Keratinocyte (primary cell): ENCODE data around the gene RIOK3. TPM values are rescaled to one million over a fixed set of nuclear protein-coding genes. Genes with fewer than 3 reads are reported as not detected.

Source experiments
- DNase-seq: peaks from one replicate; pipeline ENCODE4 v3.0.0-alpha.2; 2011; ENCODE audit warnings: low read depth, missing footprints, low spot score
- FAIRE-seq: peaks from 2 replicates; lab custom pipeline; 2011; peaks lifted over from hg19 to GRCh38; lab: Jason Lieb, UNC
- H2AFZ ChIP-seq: 2 replicates; pipeline ENCODE4 v1.6.0; 2012; ENCODE audit warnings: low read length, control low read depth, inconsistent platforms; ENCODE audit not compliant: control insufficient read depth
- H3K27ac ChIP-seq: 2 replicates; pipeline ENCODE4 v1.5.1; 2011; ENCODE audit warnings: low read length; ENCODE audit not compliant: control insufficient read depth, insufficient read depth
- H3K27me3 ChIP-seq: 3 replicates; pipeline ENCODE4 v1.6.0; 2011; ENCODE audit warnings: low read length; ENCODE audit not compliant: control insufficient read depth, insufficient read depth; ENCODE audit errors: extremely low read depth
- H3K36me3 ChIP-seq, 2 experiments: 2 replicates in 1 of 2; 3 replicates in 1 of 2; pipeline ENCODE4 v1.5.1; 2011; ENCODE audit warnings: low read length in 2 of 2, mild to moderate bottlenecking in 1 of 2; ENCODE audit not compliant: control insufficient read depth in 2 of 2, insufficient read depth in 2 of 2; ENCODE audit errors: extremely low read depth in 1 of 2
- H3K4me1 ChIP-seq: 3 replicates; pipeline ENCODE4 v1.5.1; 2011; ENCODE audit warnings: low read length; ENCODE audit not compliant: control insufficient read depth, insufficient read depth; ENCODE audit errors: extremely low read depth
- H3K4me2 ChIP-seq: 3 replicates; pipeline ENCODE4 v1.6.0; 2011; ENCODE audit warnings: low read depth, low read length; ENCODE audit not compliant: control insufficient read depth, insufficient read depth; ENCODE audit errors: extremely low read depth
- H3K4me3 ChIP-seq, 3 experiments: fragments of 200-600 bp in 1 of 3; sonication (generic) in 1 of 3; 2 replicates in 2 of 3; 3 replicates in 1 of 3; pipeline ENCODE4 v1.5.1; 2011 to 2016; ENCODE audit warnings: low read length in 3 of 3, mild to moderate bottlenecking in 3 of 3, control low read depth in 2 of 3, inconsistent platforms in 1 of 3, low read depth in 1 of 3, mixed read lengths in 1 of 3, mixed run types in 1 of 3, moderate library complexity in 1 of 3; ENCODE audit not compliant: control insufficient read depth in 2 of 3, insufficient read depth in 2 of 3; ENCODE audit errors: extremely low read depth in 1 of 3
- H3K79me2 ChIP-seq: 2 replicates; pipeline ENCODE4 v1.6.0; 2012; ENCODE audit warnings: low read length; ENCODE audit not compliant: control insufficient read depth, insufficient read depth
- H3K9ac ChIP-seq: 3 replicates; pipeline ENCODE4 v1.6.0; 2011; ENCODE audit warnings: low read length; ENCODE audit not compliant: control insufficient read depth, insufficient read depth; ENCODE audit errors: extremely low read depth
- H3K9me1 ChIP-seq: 3 replicates; pipeline ENCODE4 v1.6.0; 2011; ENCODE audit warnings: low read length; ENCODE audit not compliant: control insufficient read depth, insufficient read depth; ENCODE audit errors: extremely low read depth
- H3K9me3 ChIP-seq: 2 replicates; pipeline ENCODE4 v1.5.1; 2012; ENCODE audit warnings: low read depth, low read length; ENCODE audit not compliant: control insufficient read depth
- H4K20me1 ChIP-seq: 3 replicates; pipeline ENCODE4 v1.6.0; 2011; ENCODE audit warnings: low read length; ENCODE audit not compliant: control insufficient read depth, insufficient read depth; ENCODE audit errors: extremely low read depth
- EZH2 ChIP-seq: IDR thresholded peaks from one replicate; pipeline ENCODE4 v1.6.1; 2012; ENCODE audit warnings: inconsistent platforms, mild to moderate bottlenecking, low read length, moderate library complexity
- dilution Hi-C: fragments of 300-500 bp; cut with MboI; formaldehyde crosslinking; loops from one replicate; pipeline ENCODE4 v1.7.0; 2020; ENCODE audit warnings: low sequenced_read_pairs; ENCODE audit not compliant: extremely low pct_ligation_motif_present
- polyA plus RNA-seq, 5 experiments: library from polyadenylated mRNA; depleted of rRNA in 3 of 5; stranded (reverse) in 3 of 5; stranded (forward) in 1 of 5; unstranded in 1 of 5; fragments of >200 nt; gene quantifications; 1 replicate in 1 of 5; 2 replicates in 3 of 5; 3 replicates in 1 of 5; pipeline versions ENCODE4 v1.2.1 to v1.2.3, GENCODE V29; 2011 to 2012; ENCODE audit warnings: missing spikeins in 2 of 5, low read depth in 1 of 5, low replicate concordance in 1 of 5
- TF ChIP-seq, protein P1 (sequence below), 3 experiments: IDR thresholded peaks in 1 of 3; conservative IDR thresholded peaks in 1 of 3; optimal IDR thresholded peaks in 1 of 3; 2 replicates in 2 of 3; 3 replicates in 1 of 3; pipeline versions ENCODE3 to v1.5.1; 2011; ENCODE audit warnings: low read length in 3 of 3, mild to moderate bottlenecking in 3 of 3, moderate library complexity in 2 of 3, control low read depth in 1 of 3, inconsistent platforms in 1 of 3; ENCODE audit not compliant: insufficient read depth in 2 of 3; ENCODE audit errors: extremely low read depth in 1 of 3

Gene RIOK3
- polyA plus RNA-seq, 1 donor (not counting 4 experiments of a cell fraction or from before 2014, with no cell fraction given), result 68.6 TPM

DNA sequence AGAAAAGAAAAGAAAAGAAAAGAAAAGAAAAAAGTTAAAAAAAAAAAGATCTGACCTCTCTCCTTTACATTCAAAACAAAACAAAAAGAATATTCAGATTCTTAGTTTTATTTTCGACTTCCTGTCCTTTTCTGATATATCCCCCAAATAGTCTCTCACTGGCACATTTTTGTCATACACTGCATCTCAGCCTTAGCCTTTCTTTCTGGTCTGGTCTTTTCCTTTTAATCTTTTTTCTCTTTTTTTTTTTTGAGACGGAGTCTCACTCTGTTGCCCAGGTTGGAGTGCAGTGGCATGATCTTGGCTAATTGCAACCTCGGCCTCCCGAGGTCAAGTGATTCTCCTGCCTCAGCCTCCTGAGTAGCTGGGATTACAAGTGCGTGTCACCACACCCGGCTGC lies 1.6 kb upstream of the RIOK3 start:
- Histone ChIP-seq H3K27ac (no peak overlapping the region), H3K4me3 (no peak overlapping the region), H3K27me3 (no peaks in the 10 kb centered on the region), H3K9ac (no peak overlapping the region), H3K4me1 (peaks cover 14% of the 10 kb centered on the region), H3K9me1 (no peaks in the 10 kb centered on the region), H3K9me3 (no peaks in the 10 kb centered on the region), H3K4me2 (no peak overlapping the region), H3K79me2 (peaks cover 31% of the 10 kb centered on the region), H3K36me3 (peaks cover 0 to 3% of the 10 kb centered on the region in 2 experiments), H2AFZ (no peak overlapping the region), H4K20me1 (peaks cover 6% of the 10 kb centered on the region)
- FAIRE-seq (no peak), DNase-seq (no peak)
- dilution Hi-C loops, result no loop called here
- no peak for TF ChIP-seq EZH2
- TF ChIP-seq, protein P1, sequence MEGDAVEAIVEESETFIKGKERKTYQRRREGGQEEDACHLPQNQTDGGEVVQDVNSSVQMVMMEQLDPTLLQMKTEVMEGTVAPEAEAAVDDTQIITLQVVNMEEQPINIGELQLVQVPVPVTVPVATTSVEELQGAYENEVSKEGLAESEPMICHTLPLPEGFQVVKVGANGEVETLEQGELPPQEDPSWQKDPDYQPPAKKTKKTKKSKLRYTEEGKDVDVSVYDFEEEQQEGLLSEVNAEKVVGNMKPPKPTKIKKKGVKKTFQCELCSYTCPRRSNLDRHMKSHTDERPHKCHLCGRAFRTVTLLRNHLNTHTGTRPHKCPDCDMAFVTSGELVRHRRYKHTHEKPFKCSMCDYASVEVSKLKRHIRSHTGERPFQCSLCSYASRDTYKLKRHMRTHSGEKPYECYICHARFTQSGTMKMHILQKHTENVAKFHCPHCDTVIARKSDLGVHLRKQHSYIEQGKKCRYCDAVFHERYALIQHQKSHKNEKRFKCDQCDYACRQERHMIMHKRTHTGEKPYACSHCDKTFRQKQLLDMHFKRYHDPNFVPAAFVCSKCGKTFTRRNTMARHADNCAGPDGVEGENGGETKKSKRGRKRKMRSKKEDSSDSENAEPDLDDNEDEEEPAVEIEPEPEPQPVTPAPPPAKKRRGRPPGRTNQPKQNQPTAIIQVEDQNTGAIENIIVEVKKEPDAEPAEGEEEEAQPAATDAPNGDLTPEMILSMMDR (optimal IDR thresholded peaks at IDR 0.05 in 1 of 3, IDR thresholded peaks at IDR 0.05 in 1 of 3, conservative IDR thresholded peaks at IDR 0.05 in 1 of 3; ENCODE audit: extremely low read depth in 1 of 3, insufficient read depth in 2 of 3, low read length in 3 of 3), result no peak

DNA sequence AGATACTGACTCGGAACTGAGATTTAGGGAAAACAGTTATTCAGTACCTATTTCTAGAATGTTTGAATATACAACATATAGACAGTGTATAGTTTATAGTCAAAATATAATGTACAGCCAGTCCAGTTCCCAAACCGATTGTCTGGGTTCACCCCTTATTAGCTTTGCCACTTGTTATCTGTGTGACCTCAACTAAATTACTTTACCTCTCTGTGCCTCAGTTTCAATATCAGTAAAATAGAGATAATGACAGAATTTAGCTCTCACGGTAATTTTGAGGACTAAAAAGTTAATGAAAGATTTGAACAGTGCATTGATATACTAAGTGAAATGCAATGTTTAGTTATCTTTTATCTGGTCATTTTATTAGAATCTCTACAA lies 750 bp upstream of the RIOK3 start:
- Histone ChIP-seq H2AFZ (peak overlapping the region; percentile 27), H3K36me3 (peaks cover 0 to 3% of the 10 kb centered on the region in 2 experiments), H3K4me3 (peak overlapping the region; percentile 80 to 99 (median 95)), H3K9me3 (no peaks in the 10 kb centered on the region), H3K4me1 (peaks cover 14% of the 10 kb centered on the region), H3K9ac (peak overlapping the region; percentile 100), H3K27me3 (no peaks in the 10 kb centered on the region), H3K27ac (peak overlapping the region; percentile 98), H4K20me1 (peaks cover 7% of the 10 kb centered on the region), H3K4me2 (peak overlapping the region; percentile 81), H3K79me2 (peaks cover 40% of the 10 kb centered on the region), H3K9me1 (no peaks in the 10 kb centered on the region)
- no peak for FAIRE-seq
- DNase-seq, result no peak
- TF ChIP-seq EZH2, result no peak
- TF ChIP-seq, protein P1 (optimal IDR thresholded peaks at IDR 0.05 in 1 of 3, IDR thresholded peaks at IDR 0.05 in 1 of 3, conservative IDR thresholded peaks at IDR 0.05 in 1 of 3; ENCODE audit: extremely low read depth in 1 of 3, insufficient read depth in 2 of 3, low read length in 3 of 3), result no peak
- dilution Hi-C loops, result no loop called here
